ENCODE measurements around the gene TMPRSS12.

DNA sequence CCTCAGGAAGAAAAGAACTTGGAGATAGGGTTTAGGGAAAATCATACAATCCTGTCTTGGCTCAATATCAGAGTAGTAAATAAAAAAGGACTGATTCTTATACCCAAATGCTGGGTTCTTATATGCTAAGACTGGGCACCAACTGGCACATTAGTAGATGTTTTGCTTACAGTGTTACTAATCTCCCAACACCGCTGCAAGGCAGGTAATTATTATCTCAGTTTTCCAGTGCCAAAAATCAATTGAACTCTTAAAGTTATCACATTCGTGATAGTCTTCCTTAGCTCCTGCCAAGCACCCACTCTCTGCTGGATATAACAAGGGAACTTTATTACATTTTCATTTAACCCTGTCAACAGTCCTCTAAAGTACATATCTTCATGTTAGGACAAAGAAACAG is 84.6 kb downstream of the TMPRSS12 start:
- TF ChIP-seq, protein P1, sequence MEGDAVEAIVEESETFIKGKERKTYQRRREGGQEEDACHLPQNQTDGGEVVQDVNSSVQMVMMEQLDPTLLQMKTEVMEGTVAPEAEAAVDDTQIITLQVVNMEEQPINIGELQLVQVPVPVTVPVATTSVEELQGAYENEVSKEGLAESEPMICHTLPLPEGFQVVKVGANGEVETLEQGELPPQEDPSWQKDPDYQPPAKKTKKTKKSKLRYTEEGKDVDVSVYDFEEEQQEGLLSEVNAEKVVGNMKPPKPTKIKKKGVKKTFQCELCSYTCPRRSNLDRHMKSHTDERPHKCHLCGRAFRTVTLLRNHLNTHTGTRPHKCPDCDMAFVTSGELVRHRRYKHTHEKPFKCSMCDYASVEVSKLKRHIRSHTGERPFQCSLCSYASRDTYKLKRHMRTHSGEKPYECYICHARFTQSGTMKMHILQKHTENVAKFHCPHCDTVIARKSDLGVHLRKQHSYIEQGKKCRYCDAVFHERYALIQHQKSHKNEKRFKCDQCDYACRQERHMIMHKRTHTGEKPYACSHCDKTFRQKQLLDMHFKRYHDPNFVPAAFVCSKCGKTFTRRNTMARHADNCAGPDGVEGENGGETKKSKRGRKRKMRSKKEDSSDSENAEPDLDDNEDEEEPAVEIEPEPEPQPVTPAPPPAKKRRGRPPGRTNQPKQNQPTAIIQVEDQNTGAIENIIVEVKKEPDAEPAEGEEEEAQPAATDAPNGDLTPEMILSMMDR (IDR thresholded peaks at IDR 0.05; ENCODE audit: low read depth, low read length, poor library complexity, severe bottlenecking) = no peak
- TF ChIP-seq EZH2phosphoT487 (IDR thresholded peaks at IDR 0.05; ENCODE audit: borderline replicate concordance, low read length) = no peak

Data from DOHH2 (cell line).